Measurements from ENCODE around the gene RNF213.
"Not testable (repeated sequence)": the region's sequence is repeated elsewhere in the genome, so short reads cannot be mapped to it uniquely, and the experiment has no call there.

The RNF213 gene

GRCh38 chr17:80318166-80318565 is 57.5 kb downstream of the RNF213 start:
- DNase-seq (ENCODE audit: low read depth in 2 of 2) = no peak

- DNase-seq (ENCODE audit: low read depth in 2 of 2) = no peak
Measured at GRCh38 chr17:80319262-80319998, 58.8 kb downstream of the RNF213 start.

- no peak for DNase-seq (ENCODE audit: low read depth in 2 of 2)
Measured at GRCh38 chr17:80319999-80320344, 59.3 kb downstream of the RNF213 start.

- no peak for DNase-seq (ENCODE audit: low read depth in 2 of 2)
Measured at GRCh38 chr17:80320496-80320895, 59.8 kb downstream of the RNF213 start.

GRCh38 chr17:80322864-80323263 is 62.2 kb downstream of the RNF213 start:
- DNase-seq (ENCODE audit: low read depth in 2 of 2) = no peak

- DNase-seq (ENCODE audit: low read depth in 2 of 2) = no peak
Measured at GRCh38 chr17:80323982-80324381, 63.3 kb downstream of the RNF213 start.

- no peak for DNase-seq (ENCODE audit: low read depth in 2 of 2)
Measured at GRCh38 chr17:80327518-80327917, 66.9 kb downstream of the RNF213 start.

- no peak for DNase-seq (ENCODE audit: low read depth in 2 of 2)
Measured at GRCh38 chr17:80328634-80329380, 68.2 kb downstream of the RNF213 start.

GRCh38 chr17:80329421-80329820 is 68.8 kb downstream of the RNF213 start:
- not testable (repeated sequence) for DNase-seq (ENCODE audit: low read depth in 2 of 2)

- no peak for DNase-seq (ENCODE audit: low read depth in 2 of 2)
Measured at GRCh38 chr17:80330276-80330675, 69.6 kb downstream of the RNF213 start.

- not testable (repeated sequence) for DNase-seq (ENCODE audit: low read depth in 2 of 2)
Measured at GRCh38 chr17:80330938-80331337, 70.3 kb downstream of the RNF213 start.

GRCh38 chr17:80331820-80332219 is 71.2 kb downstream of the RNF213 start:
- DNase-seq (ENCODE audit: low read depth in 2 of 2) = no peak

GRCh38 chr17:80337195-80337895 is 76.7 kb downstream of the RNF213 start:
- no peak for DNase-seq (ENCODE audit: low read depth in 2 of 2)

GRCh38 chr17:80339118-80339517 is 78.5 kb downstream of the RNF213 start:
- DNase-seq (ENCODE audit: low read depth in 2 of 2) = no peak

GRCh38 chr17:80339731-80340456 is 79.2 kb downstream of the RNF213 start:
- no peak for DNase-seq (ENCODE audit: low read depth in 2 of 2)

- DNase-seq (ENCODE audit: low read depth in 2 of 2) = no peak
Measured at GRCh38 chr17:80345321-80345720, 84.7 kb downstream of the RNF213 start.

GRCh38 chr17:80345841-80346497 is 85.3 kb downstream of the RNF213 start:
- no peak for DNase-seq (ENCODE audit: low read depth in 2 of 2)

GRCh38 chr17:80346498-80347275 is 86.0 kb downstream of the RNF213 start:
- DNase-seq (ENCODE audit: low read depth in 2 of 2) = no peak

GRCh38 chr17:80347536-80347935 is 86.9 kb downstream of the RNF213 start:
- DNase-seq (ENCODE audit: low read depth in 2 of 2) = no peak

- DNase-seq (ENCODE audit: low read depth in 2 of 2) = no peak
Measured at GRCh38 chr17:80347948-80348351, 87.3 kb downstream of the RNF213 start.

Data from stimulated activated CD4-positive, alpha-beta T cell treated with anti-CD3 and anti-CD28 coated beads, Interleukin-15, amount 100 ng/mL, for 48 hours (primary cell).